Ascending aorta (tissue), 2 donors: ENCODE results near the gene YJU2. TPM values are rescaled to one million over a fixed set of nuclear protein-coding genes. Genes with fewer than 3 reads are reported as not detected.
"Not testable (repeated sequence)": the region's sequence is repeated elsewhere in the genome, so short reads cannot be mapped to it uniquely, and the experiment has no call there.

Experiments
- DNase-seq, 2 donors: peaks; one replicate each; pipeline ENCODE4 v3.0.0-alpha.2; 2019; ENCODE audit warnings: low spot score in 2 of 2
- H3K27ac ChIP-seq, 2 donors: fragments of 200-600 bp; sonication (generic); one replicate each; pipeline ENCODE4 v1.5.1; 2016 to 2017; ENCODE audit warnings: mild to moderate bottlenecking in 1 of 2
- H3K27me3 ChIP-seq: fragments of 200-600 bp; sonication (generic); one replicate; pipeline ENCODE4 v1.5.1; 2017
- H3K36me3 ChIP-seq, 2 donors: fragments of 200-600 bp; sonication (generic); one replicate each; pipeline ENCODE4 v1.5.1; 2016
- H3K4me1 ChIP-seq, 2 donors: fragments of 200-600 bp; sonication (generic); one replicate each; pipeline ENCODE4 v1.5.1; 2016 to 2017; ENCODE audit warnings: mild to moderate bottlenecking in 1 of 2
- H3K4me3 ChIP-seq, 2 donors: fragments of 200-600 bp; sonication (generic); one replicate each; pipeline ENCODE4 v1.5.1; 2016 to 2017; ENCODE audit warnings: mild to moderate bottlenecking in 1 of 2
- H3K9me3 ChIP-seq, 2 donors: fragments of 200-600 bp; sonication (generic); one replicate each; pipeline ENCODE4 v1.5.1; 2016
- intact Hi-C: fragments of 100-400 bp; cut with DNase I; formaldehyde crosslinking; loops from one replicate; pipeline ENCODE4 v1.15.1; 2023
- total RNA-seq: library from RNA; depleted of rRNA; stranded (reverse); fragments of >200 nt; gene quantifications from one replicate; pipeline ENCODE4 v1.1.0, GENCODE V29; 2016
- TF ChIP-seq, protein P1 (sequence below), 3 experiments: fragments of 200-600 bp in 2 of 3; fragments of 450-650 bp in 1 of 3; sonication (generic) in 2 of 3; IDR thresholded peaks; one replicate each; pipeline ENCODE4 v1.5.1; 2016 to 2019; ENCODE audit warnings: antibody characterized with exemption in 3 of 3, mild to moderate bottlenecking in 1 of 3, moderate library complexity in 1 of 3

The YJU2 gene
- total RNA-seq, 1 donor from 2014 or later: 64.6 TPM

DNA sequence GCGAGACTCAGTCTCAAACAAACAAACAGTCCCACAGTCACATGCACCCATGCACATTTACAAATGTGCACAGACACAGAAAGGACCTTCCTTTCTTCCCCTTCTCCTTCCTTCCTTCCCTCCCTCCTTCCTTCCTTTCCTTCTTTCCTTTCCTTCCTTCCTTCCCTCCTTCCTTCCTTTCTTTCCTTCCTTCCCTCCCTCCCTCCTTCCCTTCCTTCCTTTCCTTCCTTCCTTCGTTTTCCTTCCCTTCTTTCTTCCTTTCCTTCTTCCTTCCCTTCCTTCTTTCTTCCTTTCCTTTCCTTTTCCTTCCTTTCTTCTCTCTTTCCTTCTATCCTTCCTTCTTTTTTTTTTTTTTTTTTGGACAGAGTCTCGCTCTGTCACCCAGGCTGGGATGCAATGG is 33.8 kb upstream of the YJU2 start:
- no peaks in the 10 kb centered on the region for H3K27me3 ChIP-seq
- TF ChIP-seq, protein P1, sequence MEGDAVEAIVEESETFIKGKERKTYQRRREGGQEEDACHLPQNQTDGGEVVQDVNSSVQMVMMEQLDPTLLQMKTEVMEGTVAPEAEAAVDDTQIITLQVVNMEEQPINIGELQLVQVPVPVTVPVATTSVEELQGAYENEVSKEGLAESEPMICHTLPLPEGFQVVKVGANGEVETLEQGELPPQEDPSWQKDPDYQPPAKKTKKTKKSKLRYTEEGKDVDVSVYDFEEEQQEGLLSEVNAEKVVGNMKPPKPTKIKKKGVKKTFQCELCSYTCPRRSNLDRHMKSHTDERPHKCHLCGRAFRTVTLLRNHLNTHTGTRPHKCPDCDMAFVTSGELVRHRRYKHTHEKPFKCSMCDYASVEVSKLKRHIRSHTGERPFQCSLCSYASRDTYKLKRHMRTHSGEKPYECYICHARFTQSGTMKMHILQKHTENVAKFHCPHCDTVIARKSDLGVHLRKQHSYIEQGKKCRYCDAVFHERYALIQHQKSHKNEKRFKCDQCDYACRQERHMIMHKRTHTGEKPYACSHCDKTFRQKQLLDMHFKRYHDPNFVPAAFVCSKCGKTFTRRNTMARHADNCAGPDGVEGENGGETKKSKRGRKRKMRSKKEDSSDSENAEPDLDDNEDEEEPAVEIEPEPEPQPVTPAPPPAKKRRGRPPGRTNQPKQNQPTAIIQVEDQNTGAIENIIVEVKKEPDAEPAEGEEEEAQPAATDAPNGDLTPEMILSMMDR (IDR thresholded peaks at IDR 0.05): no peak
- no peak overlapping the region for H3K27ac ChIP-seq
- H3K9me3 ChIP-seq: no peaks in the 10 kb centered on the region
- no peaks in the 10 kb centered on the region for H3K4me1 ChIP-seq
- intact Hi-C loops: no loop called here
- no peaks in the 10 kb centered on the region for H3K36me3 ChIP-seq
- no peak for DNase-seq
- no peak overlapping the region for H3K4me3 ChIP-seq

DNA sequence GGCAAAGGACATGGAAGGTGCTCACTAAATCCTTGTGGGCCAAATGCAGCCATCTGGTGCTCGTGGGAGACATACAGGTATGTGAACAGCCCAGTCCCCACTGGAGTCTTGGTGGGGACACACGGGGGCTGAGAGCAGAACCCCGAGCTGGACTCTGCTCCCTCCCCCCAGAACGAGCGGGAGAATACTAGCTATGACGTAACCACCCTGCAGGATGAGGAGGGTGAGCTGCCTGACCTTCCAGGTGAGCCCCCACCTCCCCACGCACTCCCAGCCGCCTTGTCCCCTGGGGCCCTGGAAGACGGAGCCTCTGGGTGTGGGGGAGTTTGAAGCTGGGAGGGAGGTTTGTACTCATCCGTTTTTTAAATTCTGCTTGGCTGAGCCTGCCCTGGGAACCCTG is 31.1 kb upstream of the YJU2 start:
- no peaks in the 10 kb centered on the region for H3K9me3 ChIP-seq
- H3K36me3 ChIP-seq: no peaks in the 10 kb centered on the region
- H3K4me3 ChIP-seq: no peak overlapping the region
- intact Hi-C loops: no loop called here
- H3K27me3 ChIP-seq: no peaks in the 10 kb centered on the region
- H3K4me1 ChIP-seq: no peaks in the 10 kb centered on the region
- TF ChIP-seq, protein P1 (IDR thresholded peaks at IDR 0.05): no peak
- no peak overlapping the region for H3K27ac ChIP-seq
- no peak for DNase-seq

GRCh38 chr19:4216846-4217245 is 30.0 kb upstream of the YJU2 start:
- Histone ChIP-seq H3K9me3 (no peaks in the 10 kb centered on the region), H3K36me3 (no peaks in the 10 kb centered on the region), H3K4me3 (no peak overlapping the region), H3K27me3 (no peaks in the 10 kb centered on the region), H3K4me1 (no peaks in the 10 kb centered on the region), H3K27ac (no peak overlapping the region)
- TF ChIP-seq, protein P1 (IDR thresholded peaks at IDR 0.05): no peak
- DNase-seq: no peak
- intact Hi-C loops: no loop called here

GRCh38 chr19:4217429-4218264 is 29.2 kb upstream of the YJU2 start:
- H3K9me3 ChIP-seq: no peaks in the 10 kb centered on the region
- TF ChIP-seq, protein P1 (IDR thresholded peaks at IDR 0.05): no peak
- no peak for DNase-seq
- no peaks in the 10 kb centered on the region for H3K27me3 ChIP-seq
- no peaks in the 10 kb centered on the region for H3K4me1 ChIP-seq
- no peak overlapping the region for H3K4me3 ChIP-seq
- no peak overlapping the region for H3K27ac ChIP-seq
- H3K36me3 ChIP-seq: no peaks in the 10 kb centered on the region
- intact Hi-C loops: no loop called here

- DNase-seq, H3K4me3 ChIP-seq, intact Hi-C loops, H3K36me3 ChIP-seq, H3K4me1 ChIP-seq, H3K27me3 ChIP-seq, H3K27ac ChIP-seq, H3K9me3 ChIP-seq: not testable (repeated sequence)
These were observed 28.4 kb upstream of the YJU2 start for GRCh38 chr19:4218523-4218922.

- H3K27ac ChIP-seq: no peak overlapping the region
- DNase-seq: no peak
- H3K4me1 ChIP-seq: no peaks in the 10 kb centered on the region
- no peaks in the 10 kb centered on the region for H3K36me3 ChIP-seq
- H3K4me3 ChIP-seq: no peak overlapping the region
- intact Hi-C loops: no loop called here
- TF ChIP-seq, protein P1 (IDR thresholded peaks at IDR 0.05): no peak
- no peaks in the 10 kb centered on the region for H3K9me3 ChIP-seq
- no peaks in the 10 kb centered on the region for H3K27me3 ChIP-seq
These were observed 26.7 kb upstream of the YJU2 start for GRCh38 chr19:4220188-4220587.
